ENCODE data around the gene PPIL3.

The PPIL3 gene

GRCh38 chr2:200860092-200860795 is 28.6 kb downstream of the PPIL3 start:
- peak; percentile 24 for DNase-seq (ENCODE audit: low read depth)

- no peak for DNase-seq (ENCODE audit: low read depth)
Observed at GRCh38 chr2:200856806-200857205, 32.1 kb downstream of the PPIL3 start.

GRCh38 chr2:200852605-200853004 is 36.3 kb downstream of the PPIL3 start:
- no peak for DNase-seq (ENCODE audit: low read depth)

GRCh38 chr2:200851398-200852248 is 37.3 kb downstream of the PPIL3 start:
- no peak for DNase-seq (ENCODE audit: low read depth)

- DNase-seq (ENCODE audit: low read depth) = no peak
Observed at GRCh38 chr2:200850512-200851256, 38.2 kb downstream of the PPIL3 start.

GRCh38 chr2:200847939-200848338 is 40.9 kb downstream of the PPIL3 start:
- DNase-seq (ENCODE audit: low read depth) = no peak

- DNase-seq (ENCODE audit: low read depth) = no peak
Observed at GRCh38 chr2:200847269-200847668, 41.6 kb downstream of the PPIL3 start.

GRCh38 chr2:200845669-200846325 is 43.1 kb downstream of the PPIL3 start:
- DNase-seq (ENCODE audit: low read depth) = no peak

GRCh38 chr2:200845194-200845593 is 43.7 kb downstream of the PPIL3 start:
- DNase-seq (ENCODE audit: low read depth) = no peak

- DNase-seq (ENCODE audit: low read depth) = no peak
Observed at GRCh38 chr2:200843993-200844948, 44.6 kb downstream of the PPIL3 start.

GRCh38 chr2:200839513-200839912 is 49.4 kb downstream of the PPIL3 start:
- no peak for DNase-seq (ENCODE audit: low read depth)

GRCh38 chr2:200834701-200835100 is 54.2 kb downstream of the PPIL3 start:
- no peak for DNase-seq (ENCODE audit: low read depth)

GRCh38 chr2:200829258-200829655 is 59.6 kb downstream of the PPIL3 start:
- no peak for DNase-seq (ENCODE audit: low read depth)

- DNase-seq (ENCODE audit: low read depth) = no peak
Observed at GRCh38 chr2:200828572-200829257, 60.2 kb downstream of the PPIL3 start.

- DNase-seq (ENCODE audit: low read depth) = no peak
Observed at GRCh38 chr2:200828104-200828503, 60.8 kb downstream of the PPIL3 start.

GRCh38 chr2:200821686-200822245 is 67.1 kb downstream of the PPIL3 start:
- no peak for DNase-seq (ENCODE audit: low read depth)
